SU-DHL-6 (cell line): ENCODE measurements around the gene LRRTM4.
"Not testable (repeated sequence)": the region's sequence is repeated elsewhere in the genome, so short reads cannot be mapped to it uniquely, and the experiment has no call there.

Experiments
- H2AFZ ChIP-seq: fragments of 200-600 bp; sonication (generic); 2 replicates; pipeline ENCODE4 v1.6.1; 2014; ENCODE audit warnings: low read depth, mild to moderate bottlenecking, moderate library complexity, mixed read lengths, antibody characterized with exemption, low read length; ENCODE audit not compliant: severe bottlenecking
- H3F3A ChIP-seq: fragments of 200-600 bp; shearing (Covaris generic); 2 replicates; pipeline ENCODE4 v1.6.0; 2016; ENCODE audit warnings: antibody characterized with exemption, mild to moderate bottlenecking; ENCODE audit not compliant: insufficient read depth
- H3K27ac ChIP-seq: fragments of 200-600 bp; sonication (generic); 2 replicates; pipeline ENCODE4 v1.5.1; 2016; ENCODE audit warnings: low read depth, mild to moderate bottlenecking, low read length, moderate library complexity, mixed read lengths
- H3K27me3 ChIP-seq: fragments of 200-600 bp; sonication (generic), shearing (Covaris generic); 2 replicates; pipeline ENCODE4 v1.6.0; 2014; ENCODE audit warnings: mild to moderate bottlenecking, low read length
- H3K36me3 ChIP-seq: fragments of 200-600 bp; sonication (generic); 2 replicates; pipeline ENCODE4 v1.6.1; 2014; ENCODE audit warnings: mild to moderate bottlenecking, low read length, mixed read lengths
- H3K4me2 ChIP-seq: fragments of 300-600, 200-600 bp; shearing (Covaris generic), sonication (generic); 2 replicates; pipeline ENCODE4 v1.6.0; 2014; ENCODE audit warnings: low read length, low read depth, mild to moderate bottlenecking; ENCODE audit not compliant: poor library complexity, severe bottlenecking
- H3K4me3 ChIP-seq: fragments of 200-600 bp; sonication (generic); 2 replicates; pipeline ENCODE4 v1.5.1; 2014; ENCODE audit warnings: antibody characterized with exemption, low read length, mild to moderate bottlenecking, mixed read lengths; ENCODE audit not compliant: insufficient read depth, poor library complexity, severe bottlenecking
- H3K79me2 ChIP-seq: fragments of 200-600 bp; sonication (generic); 2 replicates; pipeline ENCODE4 v1.6.1; 2014; ENCODE audit warnings: mild to moderate bottlenecking, low read length, moderate library complexity; ENCODE audit not compliant: insufficient read depth
- H3K9ac ChIP-seq: fragments of 200-600 bp; sonication (generic); 2 replicates; pipeline ENCODE4 v1.7.0; 2014; ENCODE audit warnings: mild to moderate bottlenecking, low read length
- H3K9me2 ChIP-seq: fragments of 200-600 bp; sonication (generic); replicated peaks from 2 replicates; pipeline ENCODE4 v1.6.1; 2014; ENCODE audit warnings: low read length; ENCODE audit not compliant: insufficient read depth
- H3K9me3 ChIP-seq: fragments of 200-600 bp; sonication (generic); 2 replicates; pipeline ENCODE4 v1.6.1; 2014; ENCODE audit warnings: low read length, mixed read lengths; ENCODE audit not compliant: insufficient read depth
- H4K20me1 ChIP-seq: fragments of 200-600 bp; sonication (generic); 2 replicates; pipeline ENCODE4 v1.6.1; 2014; ENCODE audit warnings: low read depth, mild to moderate bottlenecking, antibody characterized with exemption, low read length, moderate library complexity, mixed read lengths
- EZH2phosphoT487 ChIP-seq: fragments of 200-600 bp; sonication (generic), shearing (Covaris generic); conservative IDR thresholded peaks from 2 replicates; pipeline ENCODE4 v1.6.1; 2018; ENCODE audit warnings: mild to moderate bottlenecking, antibody characterized with exemption, low read length, moderate library complexity, mixed read lengths
- TF ChIP-seq, protein P1 (sequence below): fragments of 200-600 bp; sonication (generic); IDR thresholded peaks from one replicate; pipeline ENCODE4 v1.5.1; 2017; ENCODE audit warnings: antibody characterized with exemption, mild to moderate bottlenecking, low read length, moderate library complexity; ENCODE audit not compliant: insufficient read depth, poor library complexity, severe bottlenecking

Gene LRRTM4

DNA sequence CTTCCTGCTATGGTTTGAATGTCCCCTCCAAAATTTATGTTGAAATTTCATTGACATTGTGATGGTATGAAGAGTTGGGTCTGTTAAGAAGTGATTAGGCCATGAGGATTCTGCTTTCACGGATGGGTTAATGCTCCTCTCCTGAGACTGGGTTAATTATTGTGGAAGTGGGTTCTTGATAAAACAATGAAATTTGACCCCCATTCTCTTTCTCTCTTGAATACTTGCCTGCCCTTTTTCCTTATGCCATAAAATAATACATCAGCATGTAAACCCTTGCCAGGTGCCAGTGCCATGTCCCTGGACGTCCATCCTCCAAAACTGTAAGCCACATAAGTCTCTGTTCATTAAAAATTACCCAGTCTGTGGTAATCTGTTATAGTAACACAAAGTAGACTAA is 352.8 kb downstream of the LRRTM4 start:
- Histone ChIP-seq H2AFZ (no peak overlapping the region), H3K4me2 (no peak overlapping the region), H3F3A (no peaks in the 10 kb centered on the region), H3K27me3 (no peaks in the 10 kb centered on the region), H3K36me3 (no peaks in the 10 kb centered on the region), H3K27ac (no peak overlapping the region), H3K9ac (no peak overlapping the region), H3K4me3 (no peak overlapping the region), H4K20me1 (no peaks in the 10 kb centered on the region), H3K79me2 (no peaks in the 10 kb centered on the region), H3K9me3 (no peaks in the 10 kb centered on the region), H3K9me2 (no peaks in the 10 kb centered on the region)
- TF ChIP-seq EZH2phosphoT487 = no peak
- TF ChIP-seq, protein P1, sequence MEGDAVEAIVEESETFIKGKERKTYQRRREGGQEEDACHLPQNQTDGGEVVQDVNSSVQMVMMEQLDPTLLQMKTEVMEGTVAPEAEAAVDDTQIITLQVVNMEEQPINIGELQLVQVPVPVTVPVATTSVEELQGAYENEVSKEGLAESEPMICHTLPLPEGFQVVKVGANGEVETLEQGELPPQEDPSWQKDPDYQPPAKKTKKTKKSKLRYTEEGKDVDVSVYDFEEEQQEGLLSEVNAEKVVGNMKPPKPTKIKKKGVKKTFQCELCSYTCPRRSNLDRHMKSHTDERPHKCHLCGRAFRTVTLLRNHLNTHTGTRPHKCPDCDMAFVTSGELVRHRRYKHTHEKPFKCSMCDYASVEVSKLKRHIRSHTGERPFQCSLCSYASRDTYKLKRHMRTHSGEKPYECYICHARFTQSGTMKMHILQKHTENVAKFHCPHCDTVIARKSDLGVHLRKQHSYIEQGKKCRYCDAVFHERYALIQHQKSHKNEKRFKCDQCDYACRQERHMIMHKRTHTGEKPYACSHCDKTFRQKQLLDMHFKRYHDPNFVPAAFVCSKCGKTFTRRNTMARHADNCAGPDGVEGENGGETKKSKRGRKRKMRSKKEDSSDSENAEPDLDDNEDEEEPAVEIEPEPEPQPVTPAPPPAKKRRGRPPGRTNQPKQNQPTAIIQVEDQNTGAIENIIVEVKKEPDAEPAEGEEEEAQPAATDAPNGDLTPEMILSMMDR = no peak

DNA sequence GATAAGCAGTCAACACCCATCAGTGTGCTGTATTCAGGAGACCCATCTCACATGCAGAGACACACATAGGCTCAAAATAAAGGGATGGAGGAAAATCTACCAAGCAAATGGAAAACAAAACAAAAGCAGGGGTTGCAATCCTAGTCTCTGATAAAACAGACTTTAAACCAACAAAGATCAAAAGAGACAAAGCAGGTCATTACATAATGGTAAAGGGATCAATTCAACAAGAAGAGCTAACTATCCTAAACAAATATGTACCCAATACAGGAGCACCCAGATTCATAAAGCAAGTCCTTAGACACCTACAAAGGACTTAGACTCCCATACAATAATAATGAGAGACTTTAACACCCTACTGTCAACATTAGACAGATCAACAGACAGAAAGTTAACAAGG is 358.2 kb downstream of the LRRTM4 start:
- H3K36me3 ChIP-seq, H3K4me2 ChIP-seq, H3K4me3 ChIP-seq, H2AFZ ChIP-seq, H3K79me2 ChIP-seq, H3K9me2 ChIP-seq, H3K9me3 ChIP-seq, H3K9ac ChIP-seq, H4K20me1 ChIP-seq, H3K27ac ChIP-seq, H3F3A ChIP-seq, H3K27me3 ChIP-seq: not testable (repeated sequence)

DNA sequence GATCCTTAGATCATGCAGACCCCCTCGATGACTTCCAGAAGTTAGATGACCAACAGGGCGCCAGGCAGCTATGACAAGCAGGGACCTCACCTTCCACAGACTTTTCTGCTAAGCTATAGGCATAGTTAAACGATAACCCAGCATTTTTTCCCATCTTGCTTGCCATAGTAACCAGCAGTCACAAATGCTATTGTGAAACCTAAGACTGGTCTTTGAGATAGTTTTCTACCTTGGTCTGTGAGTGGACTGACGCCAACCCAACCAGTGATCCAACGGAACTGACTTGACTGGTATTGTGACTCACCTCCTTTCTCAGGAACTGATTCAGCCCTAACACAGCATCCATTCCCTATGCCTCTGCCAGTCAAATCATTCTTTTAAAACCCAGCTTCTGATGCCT is 361.2 kb downstream of the LRRTM4 start:
- TF ChIP-seq, protein P1 = no peak
- TF ChIP-seq EZH2phosphoT487 = no peak
- H3K27me3 ChIP-seq = no peaks in the 10 kb centered on the region
- no peaks in the 10 kb centered on the region for H3K79me2 ChIP-seq
- H4K20me1 ChIP-seq = no peaks in the 10 kb centered on the region
- no peaks in the 10 kb centered on the region for H3K9me2 ChIP-seq
- no peaks in the 10 kb centered on the region for H3F3A ChIP-seq
- H3K4me3 ChIP-seq = no peak overlapping the region
- no peaks in the 10 kb centered on the region for H3K36me3 ChIP-seq
- no peak overlapping the region for H2AFZ ChIP-seq
- no peak overlapping the region for H3K27ac ChIP-seq
- no peak overlapping the region for H3K4me2 ChIP-seq
- H3K9ac ChIP-seq = no peak overlapping the region
- H3K9me3 ChIP-seq = 0 out of 2 replicates have a peak, but pooled peaks cover 4% of the 10 kb centered on the region

DNA sequence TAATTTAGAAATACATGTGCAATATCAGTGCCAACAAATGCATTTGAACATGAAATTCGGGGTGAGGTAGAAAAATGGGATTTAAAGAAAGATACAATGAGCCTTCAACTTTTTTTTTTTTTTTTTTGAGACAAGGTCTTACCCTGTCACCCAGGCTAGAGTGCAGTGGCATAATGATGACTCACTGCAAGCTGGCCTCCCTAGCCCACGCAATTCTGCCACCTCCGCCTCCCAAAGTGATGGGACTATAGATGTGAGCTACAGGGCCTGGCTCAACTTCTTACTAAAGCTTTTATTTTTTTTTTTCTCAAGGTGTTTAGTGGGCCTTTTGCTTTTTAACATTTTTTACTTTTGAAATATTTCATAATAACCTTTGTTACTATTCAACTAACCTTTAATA is 365.6 kb downstream of the LRRTM4 start:
- Histone ChIP-seq H3K9me2 (no peaks in the 10 kb centered on the region), H3K27ac (no peak overlapping the region), H3F3A (no peaks in the 10 kb centered on the region), H3K9me3 (0 out of 2 replicates have a peak, but pooled peaks cover 4% of the 10 kb centered on the region), H3K36me3 (no peaks in the 10 kb centered on the region), H4K20me1 (no peaks in the 10 kb centered on the region), H3K9ac (no peak overlapping the region), H2AFZ (no peak overlapping the region), H3K27me3 (no peaks in the 10 kb centered on the region), H3K4me2 (no peak overlapping the region), H3K4me3 (no peak overlapping the region), H3K79me2 (no peaks in the 10 kb centered on the region)
- no peak for TF ChIP-seq EZH2phosphoT487
- TF ChIP-seq, protein P1 = no peak
